K562 (cell line): ENCODE measurements around the gene C6orf15. TPM values are rescaled to one million over a fixed set of nuclear protein-coding genes. Genes with fewer than 3 reads are reported as not detected.

Experiments used
- CBX1 ChIP-seq: sonication (generic); IDR thresholded peaks from 2 replicates; pipeline ENCODE4 v1.6.1; 2016; ENCODE audit warnings: antibody characterized with exemption, low read depth, mild to moderate bottlenecking
- CEBPB ChIP-seq: fragments of 450-650 bp; IDR thresholded peaks from 2 replicates; pipeline ENCODE4 v1.6.1; 2016; ENCODE audit warnings: missing genetic modification characterization, missing compliant biosample characterization
- CEBPG ChIP-seq, 3 experiments: fragments of 200-800 bp in 1 of 3; sonication (Bioruptor generic) in 1 of 3; sonication (generic) in 1 of 3; formaldehyde crosslinking in 1 of 3; IDR thresholded peaks in 2 of 3; conservative IDR thresholded peaks in 1 of 3; 2 replicates each; pipeline versions ENCODE4 v1.6.1 to v1.8.0; 2016 to 2022; ENCODE audit warnings: missing compliant biosample characterization in 2 of 3, missing genetic modification characterization in 2 of 3, mild to moderate bottlenecking in 1 of 3, missing genetic modification reagents in 1 of 3
- CREBBP ChIP-seq: IDR thresholded peaks from one replicate; pipeline ENCODE4 v1.6.1; 2012; ENCODE audit warnings: low read depth, mild to moderate bottlenecking, control low read depth, inconsistent platforms, low read length
- CXXC5 ChIP-seq: fragments of 250-450 bp; sonication (Bioruptor Pico); IDR thresholded peaks from 2 replicates; pipeline ENCODE4 v1.8.0; 2022; ENCODE audit warnings: inconsistent platforms, mild to moderate bottlenecking, moderate library complexity
- FOXK2 ChIP-seq, 2 experiments: fragments of 450-650 bp; IDR thresholded peaks in 1 of 2; conservative IDR thresholded peaks in 1 of 2; 2 replicates each; pipeline ENCODE4 v1.6.1; 2016; ENCODE audit warnings: low read depth in 2 of 2, mild to moderate bottlenecking in 1 of 2
- HCFC1 ChIP-seq: IDR thresholded peaks from 2 replicates; pipeline ENCODE4 v1.6.1; 2012; ENCODE audit warnings: low read depth, low read length, improper control_type of control experiment
- MXI1 ChIP-seq: IDR thresholded peaks from 2 replicates; pipeline ENCODE4 v1.6.1; 2011; ENCODE audit warnings: low read depth, mild to moderate bottlenecking, improper control_type of control experiment, low read length
- NCOA1 ChIP-seq: fragments of 450-650 bp; IDR thresholded peaks from 2 replicates; pipeline ENCODE4 v1.6.1; 2016; ENCODE audit warnings: low read depth
- NFYB ChIP-seq: IDR thresholded peaks from 2 replicates; pipeline ENCODE4 v1.6.1; 2011; ENCODE audit warnings: mild to moderate bottlenecking, moderate library complexity; ENCODE audit not compliant: insufficient read length; ENCODE audit errors: extremely low read depth
- NR4A1 ChIP-seq, 2 experiments: fragments of 250-450 bp in 1 of 2; fragments of 450-650 bp in 1 of 2; sonication (Bioruptor Pico) in 1 of 2; IDR thresholded peaks; 2 replicates each; pipeline versions ENCODE4 v1.4.0 to v1.6.1; 2016 to 2020; ENCODE audit warnings: mild to moderate bottlenecking in 2 of 2, missing compliant biosample characterization in 1 of 2, missing genetic modification characterization in 1 of 2, moderate library complexity in 1 of 2
- RBM25 ChIP-seq: fragments of 200-400 bp; formaldehyde crosslinking; IDR thresholded peaks from 2 replicates; pipeline ENCODE4 v1.6.1; 2018; ENCODE audit warnings: low read length, low read depth, moderate library complexity; ENCODE audit not compliant: severe bottlenecking
- SAP30 ChIP-seq: fragments of 200-600 bp; sonication (generic); IDR thresholded peaks from 2 replicates; pipeline ENCODE4 v1.6.1; 2012; ENCODE audit warnings: borderline replicate concordance, low read depth, mild to moderate bottlenecking, moderate library complexity, low read length, control low read depth, inconsistent platforms; ENCODE audit not compliant: insufficient read depth, poor library complexity, severe bottlenecking
- SIN3A ChIP-seq, 2 experiments: fragments of 150-350 bp in 1 of 2; IDR thresholded peaks; 2 replicates each; pipeline ENCODE4 v1.6.1; 2011 to 2016; ENCODE audit warnings: borderline replicate concordance in 2 of 2, low read depth in 2 of 2, low read length in 2 of 2, mild to moderate bottlenecking in 2 of 2, moderate library complexity in 2 of 2; ENCODE audit not compliant: control insufficient read depth in 1 of 2
- TFAP4 ChIP-seq: sonication (generic); formaldehyde crosslinking; IDR thresholded peaks from 2 replicates; pipeline ENCODE4 v1.8.0; 2022; ENCODE audit warnings: missing genetic modification reagents, mild to moderate bottlenecking, moderate library complexity, borderline replicate concordance
- ZBTB12 ChIP-seq: fragments of 250-450 bp; sonication (Bioruptor Pico); IDR thresholded peaks from 2 replicates; pipeline ENCODE4 v1.4.0; 2020
- ZKSCAN1 ChIP-seq: fragments of 150-350 bp; IDR thresholded peaks from 2 replicates; pipeline ENCODE4 v1.6.1; 2016; ENCODE audit warnings: low read depth, low read length
- ZNF212 ChIP-seq: fragments of 450-650 bp; formaldehyde crosslinking; IDR thresholded peaks from 2 replicates; pipeline ENCODE4 v1.4.0; 2020; ENCODE audit warnings: mild to moderate bottlenecking
- ZNF324 ChIP-seq: fragments of 250-450 bp; sonication (Bioruptor Pico); IDR thresholded peaks from 2 replicates; pipeline ENCODE4 v1.4.0; 2020; ENCODE audit warnings: mild to moderate bottlenecking
- ZNF398 ChIP-seq: fragments of 250-450 bp; sonication (Bioruptor Pico); IDR thresholded peaks from 2 replicates; pipeline ENCODE4 v1.8.0; 2021; ENCODE audit warnings: moderate library complexity, mild to moderate bottlenecking, inconsistent platforms
- ZSCAN32 ChIP-seq: fragments of 450-650 bp; formaldehyde crosslinking; IDR thresholded peaks from 2 replicates; pipeline ENCODE4 v1.4.0; 2020; ENCODE audit warnings: mild to moderate bottlenecking, moderate library complexity
- polyA plus RNA-seq, 8 experiments: library from polyadenylated mRNA; depleted of rRNA in 4 of 8; stranded (reverse) in 5 of 8; unstranded in 3 of 8; fragments of >200 nt; fragmentation: Nextera tagmentation in 2 of 8; fragmentation: Illumina TruSeq in 1 of 8; extraction: Ambion mirVana in 2 of 8; extraction: Trizol in 1 of 8; gene quantifications; 2 replicates each; pipeline versions ENCODE4 v1.2.1 to v1.2.3, GENCODE V29; 2011 to 2014; ENCODE audit warnings: inconsistent platforms in 1 of 8, missing spikeins in 1 of 8
- total RNA-seq, 7 experiments: library from RNA; depleted of rRNA in 6 of 7; stranded (reverse); fragments of >200 nt in 6 of 7; fragmentation: Illumina TruSeq in 2 of 7; extraction: Trizol in 2 of 7; gene quantifications; 2 replicates each; pipeline versions ENCODE4 v1.2.1 to v1.2.3, GENCODE V29; 2011 to 2021; ENCODE audit warnings: low replicate concordance in 1 of 7

The C6orf15 gene
- total and polyA plus RNA-seq, 9 of the 15 experiments (the other 6 are each of a cell fraction or from before 2014, with no cell fraction given) = not detected

- peak; percentile 99 for TF ChIP-seq NFYB
- TF ChIP-seq NCOA1 = no peak
- peak; percentile 97 for TF ChIP-seq CXXC5 (CRISPR knock-in tag)
- no peak; a peak in 1 of 4 replicates for TF ChIP-seq FOXK2 (conservative IDR thresholded peaks at IDR 0.05 in 1 of 2, IDR thresholded peaks at IDR 0.05 in 1 of 2; ENCODE audit: low read depth in 2 of 2)
- TF ChIP-seq NR4A1 (CRISPR knock-in tag; IDR thresholded peaks at IDR 0.05) = no peak
- TF ChIP-seq NR4A1 (tag; IDR thresholded peaks at IDR 0.05) = no peak
- peak; percentile 84 to 87; a peak in 3 of 4 replicates for TF ChIP-seq SIN3A (IDR thresholded peaks at IDR 0.05; ENCODE audit: borderline replicate concordance in 2 of 2, control insufficient read depth in 1 of 2, low read depth in 2 of 2, low read length in 2 of 2)
- TF ChIP-seq ZSCAN32 (CRISPR knock-in tag) = no peak
- TF ChIP-seq CREBBP = no peak
- TF ChIP-seq CBX1 = 0 out of 2 replicates have a peak, but pooled peaks have one; percentile 26
- TF ChIP-seq ZNF324 (CRISPR knock-in tag) = no peak
- TF ChIP-seq SAP30 = peak; percentile 98
- TF ChIP-seq HCFC1 = peak; percentile 7; the same call in 1 of the 2 replicates
- no peak for TF ChIP-seq CEBPG (CRISPR knock-in tag; IDR thresholded peaks at IDR 0.05)
- TF ChIP-seq CEBPG (tag; conservative IDR thresholded peaks at IDR 0.05 in 1 of 2, IDR thresholded peaks at IDR 0.05 in 1 of 2) = no peak
- TF ChIP-seq MXI1 = peak; percentile 72
- no peak for TF ChIP-seq ZBTB12 (CRISPR knock-in tag)
- TF ChIP-seq ZNF398 (CRISPR knock-in tag) = no peak
- peak; percentile 79 for TF ChIP-seq TFAP4 (CRISPR knock-in tag)
- TF ChIP-seq CEBPB (tag) = no peak
- TF ChIP-seq RBM25 = peak; percentile 99
- TF ChIP-seq ZKSCAN1 = peak; percentile 70
- no peak for TF ChIP-seq ZNF212 (CRISPR knock-in tag)
These were observed 45.9 kb upstream of the C6orf15 start, which contains the start of gene TCF19 (continued) for GRCh38 chr6:31158140-31158862.
